ENCODE measurements around the gene DDX6. TPM values are rescaled to one million over a fixed set of nuclear protein-coding genes. Genes with fewer than 3 reads are reported as not detected.
A peak's percentile ranks its signal among the peaks of the same experiment; 100 is the strongest.
"Not testable (repeated sequence)": the region's sequence is repeated elsewhere in the genome, so short reads cannot be mapped to it uniquely, and the experiment has no call there.

Gene DDX6
- total and polyA plus RNA-seq, 4 donors = 20.3 to 128 (median 66.3) TPM

GRCh38 chr11:118720078-118720477 lies 70.9 kb downstream of the DDX6 start:
- DNase-seq; ATAC-seq (ENCODE audit: low FRiP score); H3K4me3 ChIP-seq (ENCODE audit: low read length in 2 of 2); H3K27me3 ChIP-seq (ENCODE audit: control insufficient read depth in 1 of 2, insufficient read depth in 2 of 2, low read length in 1 of 2); H3K27ac ChIP-seq (ENCODE audit: low read depth in 1 of 2, low read length in 2 of 2); intact Hi-C loops (cut with DNase I); H3K4me1 ChIP-seq (ENCODE audit: control insufficient read depth in 1 of 2, insufficient read depth in 2 of 2, low read length in 2 of 2); H3K36me3 ChIP-seq (ENCODE audit: control insufficient read depth in 1 of 2, insufficient read depth in 2 of 2, low read length in 1 of 2); H3K9me3 ChIP-seq (ENCODE audit: control insufficient read depth, low read length): not testable (repeated sequence)
- 64 to 65% methylated on average over 8 to 13 of the region's 13 CpGs for WGBS, 2 donors

DNA sequence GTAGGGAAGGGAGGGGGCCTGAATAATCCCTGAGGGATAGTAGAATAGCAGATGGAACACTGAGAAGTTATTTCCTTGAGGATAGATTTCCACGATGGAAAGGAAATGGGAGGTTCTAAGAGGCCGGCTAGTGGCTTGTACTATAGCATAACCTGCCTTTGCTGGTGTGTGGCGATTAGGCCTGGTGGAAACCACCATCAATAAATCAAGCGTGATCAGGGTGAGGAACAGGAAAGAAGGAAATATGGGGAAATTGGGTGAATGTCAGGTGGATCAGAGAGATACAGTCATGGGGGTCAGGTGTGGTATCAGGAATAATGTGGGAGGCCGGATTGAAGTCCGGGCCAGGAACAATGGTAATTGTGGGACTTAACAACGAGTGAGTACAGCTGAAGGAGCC lies 72.4 kb downstream of the DDX6 start:
- H3K27me3 ChIP-seq (ENCODE audit: control insufficient read depth in 1 of 2, insufficient read depth in 2 of 2, low read length in 1 of 2); H3K27ac ChIP-seq (ENCODE audit: low read depth in 1 of 2, low read length in 2 of 2); H3K4me1 ChIP-seq (ENCODE audit: control insufficient read depth in 1 of 2, insufficient read depth in 2 of 2, low read length in 2 of 2); H3K9me3 ChIP-seq (ENCODE audit: control insufficient read depth, low read length); DNase-seq; H3K4me3 ChIP-seq (ENCODE audit: low read length in 2 of 2); ATAC-seq (ENCODE audit: low FRiP score); H3K36me3 ChIP-seq (ENCODE audit: control insufficient read depth in 1 of 2, insufficient read depth in 2 of 2, low read length in 1 of 2); intact Hi-C loops (cut with DNase I): not testable (repeated sequence)
- WGBS, 2 donors = 90 to 91% methylated on average over 7 of the region's 7 CpGs

DNA sequence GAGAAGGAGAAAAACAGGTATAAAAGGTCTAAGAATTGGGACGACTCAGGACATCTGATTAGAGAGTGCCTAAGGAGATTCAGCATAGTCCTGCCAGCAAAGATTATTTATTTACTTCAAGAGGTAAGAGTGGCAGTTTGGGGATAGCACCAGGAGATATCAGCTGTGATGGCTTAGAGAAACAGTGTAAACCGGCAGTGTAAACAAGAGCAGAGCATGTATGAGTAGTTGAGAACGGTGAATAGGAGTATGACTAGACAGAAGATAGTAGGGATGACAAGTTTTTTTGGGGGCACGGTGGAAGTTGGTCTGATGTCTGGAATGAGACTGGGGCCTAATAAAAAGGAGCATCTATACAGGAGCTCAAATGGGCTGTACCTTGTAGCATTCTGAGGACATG lies 73.2 kb downstream of the DDX6 start:
- H3K9me3 ChIP-seq (ENCODE audit: control insufficient read depth, low read length); H3K27ac ChIP-seq (ENCODE audit: low read depth in 1 of 2, low read length in 2 of 2); H3K27me3 ChIP-seq (ENCODE audit: control insufficient read depth in 1 of 2, insufficient read depth in 2 of 2, low read length in 1 of 2); intact Hi-C loops (cut with DNase I); H3K36me3 ChIP-seq (ENCODE audit: control insufficient read depth in 1 of 2, insufficient read depth in 2 of 2, low read length in 1 of 2); DNase-seq; ATAC-seq (ENCODE audit: low FRiP score); H3K4me3 ChIP-seq (ENCODE audit: low read length in 2 of 2); H3K4me1 ChIP-seq (ENCODE audit: control insufficient read depth in 1 of 2, insufficient read depth in 2 of 2, low read length in 2 of 2): not testable (repeated sequence)
- 89 to 91% methylated on average over 4 of the region's 4 CpGs for WGBS, 2 donors

GRCh38 chr11:118717221-118717620 lies 73.7 kb downstream of the DDX6 start:
- H3K36me3 ChIP-seq (ENCODE audit: control insufficient read depth in 1 of 2, insufficient read depth in 2 of 2, low read length in 1 of 2); DNase-seq; H3K4me3 ChIP-seq (ENCODE audit: low read length in 2 of 2); H3K27ac ChIP-seq (ENCODE audit: low read depth in 1 of 2, low read length in 2 of 2); H3K9me3 ChIP-seq (ENCODE audit: control insufficient read depth, low read length); H3K27me3 ChIP-seq (ENCODE audit: control insufficient read depth in 1 of 2, insufficient read depth in 2 of 2, low read length in 1 of 2); H3K4me1 ChIP-seq (ENCODE audit: control insufficient read depth in 1 of 2, insufficient read depth in 2 of 2, low read length in 2 of 2); ATAC-seq (ENCODE audit: low FRiP score); intact Hi-C loops (cut with DNase I): not testable (repeated sequence)
- WGBS, 2 donors = 88 to 92% methylated on average over 6 of the region's 6 CpGs

DNA sequence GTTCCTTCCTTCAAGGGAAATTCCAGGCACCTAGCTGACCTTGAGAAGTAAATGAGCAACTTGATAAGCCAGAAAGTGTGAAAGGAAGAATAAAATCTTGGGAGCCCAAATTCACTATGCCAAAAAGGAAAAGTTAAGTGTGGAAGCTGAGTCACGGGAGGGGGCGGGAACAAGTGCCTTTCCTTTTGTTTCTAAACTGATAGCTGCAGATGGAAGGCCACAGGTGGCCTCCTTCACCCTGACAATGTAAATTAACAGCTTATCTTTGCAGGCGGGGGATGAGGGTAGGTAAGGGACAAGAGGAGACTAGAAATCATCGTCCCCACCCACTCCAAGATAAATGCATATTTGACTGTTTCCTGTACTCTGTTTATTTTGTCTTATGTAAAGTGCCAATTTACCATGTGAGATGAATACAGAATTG lies 75.1 kb downstream of the DDX6 start:
- H3K4me3 ChIP-seq (ENCODE audit: low read length in 2 of 2) = no peak overlapping the region
- no peaks in the 10 kb centered on the region for H3K27me3 ChIP-seq (ENCODE audit: control insufficient read depth in 1 of 2, insufficient read depth in 2 of 2, low read length in 1 of 2)
- no peaks in the 10 kb centered on the region for H3K36me3 ChIP-seq (ENCODE audit: control insufficient read depth in 1 of 2, insufficient read depth in 2 of 2, low read length in 1 of 2)
- no peak overlapping the region for H3K27ac ChIP-seq (ENCODE audit: low read depth in 1 of 2, low read length in 2 of 2)
- H3K9me3 ChIP-seq (ENCODE audit: control insufficient read depth, low read length) = no peaks in the 10 kb centered on the region
- ATAC-seq (ENCODE audit: low FRiP score) (no peak), DNase-seq (no peak)
- H3K4me1 ChIP-seq (ENCODE audit: control insufficient read depth in 1 of 2, insufficient read depth in 2 of 2, low read length in 2 of 2) = no peaks in the 10 kb centered on the region
- WGBS, 2 donors = 46 to 57% methylated on average over 4 of the region's 4 CpGs
- intact Hi-C loops (cut with DNase I) = no loop called here

GRCh38 chr11:118715245-118715831 lies 75.6 kb downstream of the DDX6 start:
- intact Hi-C loops (cut with DNase I) = no loop called here
- 46% methylated on average over 5 of the region's 5 CpGs for whole genome bisulfite sequencing, 2 donors
- no peak for DNase-seq
- Histone ChIP-seq H3K4me3 (ENCODE audit: low read length in 2 of 2) (no peak overlapping the region), H3K4me1 (ENCODE audit: control insufficient read depth in 1 of 2, insufficient read depth in 2 of 2, low read length in 2 of 2) (no peaks in the 10 kb centered on the region), H3K27me3 (ENCODE audit: control insufficient read depth in 1 of 2, insufficient read depth in 2 of 2, low read length in 1 of 2) (no peaks in the 10 kb centered on the region), H3K36me3 (ENCODE audit: control insufficient read depth in 1 of 2, insufficient read depth in 2 of 2, low read length in 1 of 2) (no peaks in the 10 kb centered on the region), H3K9me3 (ENCODE audit: control insufficient read depth, low read length) (no peaks in the 10 kb centered on the region), H3K27ac (ENCODE audit: low read depth in 1 of 2, low read length in 2 of 2) (no peak overlapping the region)
- peak; percentile 75 for ATAC-seq (ENCODE audit: low FRiP score)

GRCh38 chr11:118714816-118715215 lies 76.1 kb downstream of the DDX6 start:
- ATAC-seq (ENCODE audit: low FRiP score) = no peak
- Histone ChIP-seq H3K4me3 (ENCODE audit: low read length in 2 of 2) (no peak overlapping the region), H3K4me1 (ENCODE audit: control insufficient read depth in 1 of 2, insufficient read depth in 2 of 2, low read length in 2 of 2) (no peaks in the 10 kb centered on the region), H3K9me3 (ENCODE audit: control insufficient read depth, low read length) (no peaks in the 10 kb centered on the region), H3K36me3 (ENCODE audit: control insufficient read depth in 1 of 2, insufficient read depth in 2 of 2, low read length in 1 of 2) (no peaks in the 10 kb centered on the region), H3K27me3 (ENCODE audit: control insufficient read depth in 1 of 2, insufficient read depth in 2 of 2, low read length in 1 of 2) (no peaks in the 10 kb centered on the region), H3K27ac (ENCODE audit: low read depth in 1 of 2, low read length in 2 of 2) (no peak overlapping the region)
- no peak for DNase-seq
- intact Hi-C loops (cut with DNase I) = no loop called here

DNA sequence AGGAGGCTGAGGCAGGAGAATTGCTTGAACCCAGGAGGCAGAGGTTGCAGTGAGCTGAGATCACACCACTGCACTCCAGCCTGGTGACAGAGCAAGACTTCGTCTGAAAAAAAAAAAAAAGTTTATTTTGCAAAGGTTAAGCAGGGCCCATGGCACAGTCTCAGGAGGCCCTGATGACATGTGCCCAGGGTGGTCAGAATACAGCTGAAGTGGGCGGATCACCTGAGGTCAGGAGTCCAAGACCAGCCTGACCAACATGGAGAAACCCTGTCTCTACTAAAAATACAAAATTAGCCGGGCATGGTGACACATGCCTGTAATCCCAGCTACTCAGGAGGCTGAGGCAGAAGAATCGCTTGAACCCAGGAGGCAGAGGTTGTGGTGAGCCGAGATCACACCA lies 76.5 kb downstream of the DDX6 start:
- H3K9me3 ChIP-seq (ENCODE audit: control insufficient read depth, low read length); H3K27me3 ChIP-seq (ENCODE audit: control insufficient read depth in 1 of 2, insufficient read depth in 2 of 2, low read length in 1 of 2); H3K4me1 ChIP-seq (ENCODE audit: control insufficient read depth in 1 of 2, insufficient read depth in 2 of 2, low read length in 2 of 2); H3K4me3 ChIP-seq (ENCODE audit: low read length in 2 of 2); H3K36me3 ChIP-seq (ENCODE audit: control insufficient read depth in 1 of 2, insufficient read depth in 2 of 2, low read length in 1 of 2); ATAC-seq (ENCODE audit: low FRiP score); DNase-seq; H3K27ac ChIP-seq (ENCODE audit: low read depth in 1 of 2, low read length in 2 of 2); intact Hi-C loops (cut with DNase I): not testable (repeated sequence)
- 87 to 91% methylated on average over 5 of the region's 5 CpGs for WGBS, 2 donors

DNA sequence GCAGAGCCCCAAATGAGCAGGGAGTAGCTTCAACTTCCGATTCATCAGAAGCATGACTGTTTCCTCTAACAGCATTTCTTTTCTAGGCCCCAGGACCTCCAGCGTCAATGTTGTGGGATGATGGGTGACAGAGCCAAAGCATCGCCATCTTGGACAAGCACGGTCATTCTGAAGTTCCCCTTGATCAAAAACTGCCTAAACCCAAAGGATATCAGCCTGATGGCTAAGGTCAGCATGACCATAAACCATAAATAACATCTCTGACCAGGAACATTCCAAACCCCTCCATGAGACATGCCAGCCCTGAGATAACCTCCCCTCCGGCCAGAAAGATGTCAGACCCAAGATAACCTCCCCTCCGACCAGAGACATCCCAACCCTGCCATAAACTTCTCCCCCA lies 82.7 kb downstream of the DDX6 start:
- Histone ChIP-seq H3K9me3 (ENCODE audit: control insufficient read depth, low read length) (no peaks in the 10 kb centered on the region), H3K4me3 (ENCODE audit: low read length in 2 of 2) (no peak overlapping the region), H3K36me3 (ENCODE audit: control insufficient read depth in 1 of 2, insufficient read depth in 2 of 2, low read length in 1 of 2) (no peaks in the 10 kb centered on the region), H3K4me1 (ENCODE audit: control insufficient read depth in 1 of 2, insufficient read depth in 2 of 2, low read length in 2 of 2) (no peaks in the 10 kb centered on the region), H3K27ac (ENCODE audit: low read depth in 1 of 2, low read length in 2 of 2) (no peak overlapping the region), H3K27me3 (ENCODE audit: control insufficient read depth in 1 of 2, insufficient read depth in 2 of 2, low read length in 1 of 2) (no peaks in the 10 kb centered on the region)
- DNase-seq = no peak
- intact Hi-C loops (cut with DNase I) = no loop called here
- no peak for ATAC-seq (ENCODE audit: low FRiP score)
- 82 to 92% methylated on average over 6 of the region's 6 CpGs for WGBS, 2 donors
